ENCODE results near the gene ZNF883. TPM values are rescaled to one million over a fixed set of nuclear protein-coding genes. Genes with fewer than 3 reads are reported as not detected.

Gene ZNF883
- total RNA-seq, 6 experiments from 2014 or later, result 0.15 TPM; not detected in 5

GRCh38 chr9:112925058-112925641 is 86.8 kb downstream of the ZNF883 start:
- Histone ChIP-seq H3K27ac (no peak overlapping the region), H3K4me1 (no peaks in the 10 kb centered on the region), H3K27me3 (no peaks in the 10 kb centered on the region), H3K9me3 (no peaks in the 10 kb centered on the region), H3K36me3 (no peaks in the 10 kb centered on the region), H3K4me3 (no peak overlapping the region)
- TF ChIP-seq POLR2A (IDR thresholded peaks at IDR 0.05), result no peak
- TF ChIP-seq, protein P1, sequence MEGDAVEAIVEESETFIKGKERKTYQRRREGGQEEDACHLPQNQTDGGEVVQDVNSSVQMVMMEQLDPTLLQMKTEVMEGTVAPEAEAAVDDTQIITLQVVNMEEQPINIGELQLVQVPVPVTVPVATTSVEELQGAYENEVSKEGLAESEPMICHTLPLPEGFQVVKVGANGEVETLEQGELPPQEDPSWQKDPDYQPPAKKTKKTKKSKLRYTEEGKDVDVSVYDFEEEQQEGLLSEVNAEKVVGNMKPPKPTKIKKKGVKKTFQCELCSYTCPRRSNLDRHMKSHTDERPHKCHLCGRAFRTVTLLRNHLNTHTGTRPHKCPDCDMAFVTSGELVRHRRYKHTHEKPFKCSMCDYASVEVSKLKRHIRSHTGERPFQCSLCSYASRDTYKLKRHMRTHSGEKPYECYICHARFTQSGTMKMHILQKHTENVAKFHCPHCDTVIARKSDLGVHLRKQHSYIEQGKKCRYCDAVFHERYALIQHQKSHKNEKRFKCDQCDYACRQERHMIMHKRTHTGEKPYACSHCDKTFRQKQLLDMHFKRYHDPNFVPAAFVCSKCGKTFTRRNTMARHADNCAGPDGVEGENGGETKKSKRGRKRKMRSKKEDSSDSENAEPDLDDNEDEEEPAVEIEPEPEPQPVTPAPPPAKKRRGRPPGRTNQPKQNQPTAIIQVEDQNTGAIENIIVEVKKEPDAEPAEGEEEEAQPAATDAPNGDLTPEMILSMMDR (IDR thresholded peaks at IDR 0.05), result peak; percentile 41 to 59 (median 50)
- intact Hi-C loops (cut with DNase I), result no loop called here
- peak; percentile 74 to 79 (median 76) for ATAC-seq
- no peak for DNase-seq
- 18% methylated on average over 8 of the region's 8 CpGs for WGBS (ENCODE audit: insufficient coverage, low coverage, low lambda C conversion rate, missing lambda C conversion rate)

DNA sequence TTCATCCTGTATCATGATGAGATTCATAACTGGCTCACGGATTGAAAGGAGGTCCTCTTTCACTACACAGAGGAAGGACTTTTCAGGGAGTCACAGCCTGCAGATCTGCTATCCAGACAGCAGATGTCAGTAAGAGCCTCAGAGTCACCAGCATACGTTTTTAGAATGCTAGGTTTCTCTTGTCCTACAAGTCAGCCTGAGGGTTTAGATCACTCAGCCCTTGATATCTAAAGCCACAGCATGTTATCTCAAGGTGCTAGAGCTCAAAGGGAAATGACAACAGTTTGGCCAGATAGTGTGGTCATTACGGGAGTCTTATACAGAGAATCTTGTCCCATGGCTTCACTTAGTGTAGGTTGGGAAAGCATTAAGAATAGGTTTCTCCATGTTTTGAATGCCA is 90.4 kb downstream of the ZNF883 start:
- peak; percentile 61 to 81 (median 73) for ATAC-seq
- no peak overlapping the region for H3K27ac ChIP-seq
- DNase-seq, result no peak
- H3K4me1 ChIP-seq, result no peaks in the 10 kb centered on the region
- no peaks in the 10 kb centered on the region for H3K9me3 ChIP-seq
- TF ChIP-seq, protein P1 (IDR thresholded peaks at IDR 0.05), result peak; percentile 31 to 55 (median 41)
- no peak for TF ChIP-seq POLR2A (IDR thresholded peaks at IDR 0.05)
- WGBS (ENCODE audit: insufficient coverage, low coverage, low lambda C conversion rate, missing lambda C conversion rate), result 4% methylated on average over 3 of the region's 3 CpGs
- no peaks in the 10 kb centered on the region for H3K36me3 ChIP-seq
- H3K4me3 ChIP-seq, result no peak overlapping the region
- intact Hi-C loops (cut with DNase I), result no loop called here
- H3K27me3 ChIP-seq, result no peaks in the 10 kb centered on the region

GRCh38 chr9:112917987-112918362 is 94.0 kb downstream of the ZNF883 start:
- TF ChIP-seq, protein P1 (IDR thresholded peaks at IDR 0.05), result no peak
- no peak for TF ChIP-seq POLR2A (IDR thresholded peaks at IDR 0.05)
- 40% methylated on average over 1 of the region's 1 CpG for WGBS (ENCODE audit: insufficient coverage, low coverage, low lambda C conversion rate, missing lambda C conversion rate)
- Histone ChIP-seq H3K27me3 (no peaks in the 10 kb centered on the region), H3K4me3 (no peak overlapping the region), H3K9me3 (no peaks in the 10 kb centered on the region), H3K27ac (no peak overlapping the region), H3K4me1 (no peaks in the 10 kb centered on the region), H3K36me3 (no peaks in the 10 kb centered on the region)
- no peak for ATAC-seq
- DNase-seq, result no peak
- intact Hi-C loops (cut with DNase I), result no loop called here

DNA sequence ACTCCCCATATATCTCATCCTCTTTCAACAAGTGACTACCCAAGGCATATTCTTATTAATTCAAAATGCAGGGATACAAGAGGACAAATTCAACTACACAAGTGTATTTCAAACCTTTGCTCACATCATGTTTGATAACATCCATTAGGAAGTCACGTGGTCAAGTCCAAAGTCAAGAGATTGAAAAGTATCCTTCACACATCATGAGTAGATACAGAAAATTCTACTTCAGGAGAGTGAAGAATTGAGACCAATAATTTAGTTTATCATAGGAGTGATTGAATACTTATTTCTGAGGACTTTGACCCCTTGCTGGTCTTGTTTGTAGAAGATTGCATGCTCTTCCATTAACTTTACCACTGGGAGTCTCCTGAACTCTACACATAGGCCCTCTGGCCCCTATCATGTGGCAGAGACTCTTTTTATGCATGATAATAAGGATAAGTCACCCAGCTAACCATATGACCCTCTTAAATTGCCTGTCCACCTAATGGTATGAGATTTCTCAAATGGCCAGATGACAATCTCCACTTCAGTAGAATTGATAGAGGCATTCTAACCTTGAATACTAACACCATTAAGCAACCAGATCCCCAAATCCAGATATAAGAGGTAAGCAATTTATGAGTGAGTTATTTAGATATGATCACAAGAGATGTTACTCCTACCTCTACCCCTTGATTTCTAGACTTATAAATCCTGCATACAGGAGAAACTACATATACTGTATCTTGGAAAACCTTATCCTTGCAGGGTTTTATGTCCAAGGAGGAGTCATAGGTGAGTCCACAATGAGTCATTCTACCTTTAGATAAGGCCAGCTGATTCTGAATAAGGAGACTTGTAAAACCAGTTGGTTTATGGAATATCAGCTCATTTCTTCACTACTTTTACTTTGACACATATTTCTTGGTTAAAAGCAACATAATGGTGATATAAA is 94.7 kb downstream of the ZNF883 start:
- Histone ChIP-seq H3K4me1 (no peaks in the 10 kb centered on the region), H3K9me3 (no peaks in the 10 kb centered on the region), H3K36me3 (no peaks in the 10 kb centered on the region), H3K27ac (no peak overlapping the region), H3K27me3 (no peaks in the 10 kb centered on the region), H3K4me3 (no peak overlapping the region)
- ATAC-seq (no peak), DNase-seq (no peak)
- TF ChIP-seq, protein P1 (IDR thresholded peaks at IDR 0.05), result no peak
- no peak for TF ChIP-seq POLR2A (IDR thresholded peaks at IDR 0.05)
- 33% methylated on average over 1 of the region's 1 CpG for WGBS (ENCODE audit: insufficient coverage, low coverage, low lambda C conversion rate, missing lambda C conversion rate)
- intact Hi-C loops (cut with DNase I), result no loop called here

All from right lobe of liver (tissue), 6 donors.